HG02885 (cell line): Measurements from ENCODE around the gene EPN1.

Experiments used
- ATAC-seq: cut with Tn5 transposase; IDR thresholded peaks from one replicate; pipeline ENCODE4 v1.9.1; 2021; ENCODE audit warnings: mild to moderate bottlenecking; ENCODE audit not compliant: unreplicated experiment, poor library complexity

The EPN1 gene

GRCh38 chr19:55645512-55645881, 29.5 kb upstream of the EPN1 start:
- ATAC-seq: no peak

DNA sequence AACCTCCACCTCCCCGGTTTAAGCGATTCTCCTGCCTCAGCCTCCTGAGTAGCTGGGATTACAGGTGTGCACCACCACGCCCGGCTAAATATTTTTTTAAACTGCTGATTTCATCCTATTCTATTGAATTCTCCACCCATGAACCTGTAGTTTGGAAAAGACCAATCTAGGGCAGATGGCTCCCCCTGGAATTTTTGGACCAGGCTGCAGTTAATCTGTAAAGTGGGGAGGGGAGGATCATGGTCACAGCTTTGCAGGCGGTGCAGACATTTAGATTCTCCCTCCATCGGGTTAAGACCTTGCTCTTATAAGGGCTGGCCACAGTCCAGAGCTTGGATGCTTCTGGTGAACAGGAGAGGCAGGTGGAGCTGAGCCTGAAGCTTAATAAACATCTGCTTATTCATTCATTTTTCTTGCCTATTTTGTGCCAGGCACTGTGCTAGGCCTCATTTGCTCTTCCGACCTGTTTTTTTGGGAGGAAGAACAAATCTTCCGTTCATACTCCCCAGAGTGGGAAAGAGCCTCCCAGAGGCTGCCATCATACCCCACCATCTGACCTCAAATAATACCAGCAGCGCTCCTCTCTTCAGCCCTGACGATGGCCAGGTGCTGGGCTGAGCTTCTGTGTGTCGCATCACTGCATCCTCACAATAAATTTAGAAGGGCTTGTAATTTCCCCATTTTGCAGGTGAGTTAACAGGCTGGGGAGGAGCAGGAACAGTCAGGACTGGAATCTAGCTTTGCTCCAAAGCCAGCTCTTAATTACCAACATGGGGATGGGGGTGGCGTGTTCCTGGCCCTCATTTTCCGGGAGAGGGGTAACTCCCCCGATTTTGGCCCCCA, 27.9 kb upstream of the EPN1 start:
- ATAC-seq: no peak

DNA sequence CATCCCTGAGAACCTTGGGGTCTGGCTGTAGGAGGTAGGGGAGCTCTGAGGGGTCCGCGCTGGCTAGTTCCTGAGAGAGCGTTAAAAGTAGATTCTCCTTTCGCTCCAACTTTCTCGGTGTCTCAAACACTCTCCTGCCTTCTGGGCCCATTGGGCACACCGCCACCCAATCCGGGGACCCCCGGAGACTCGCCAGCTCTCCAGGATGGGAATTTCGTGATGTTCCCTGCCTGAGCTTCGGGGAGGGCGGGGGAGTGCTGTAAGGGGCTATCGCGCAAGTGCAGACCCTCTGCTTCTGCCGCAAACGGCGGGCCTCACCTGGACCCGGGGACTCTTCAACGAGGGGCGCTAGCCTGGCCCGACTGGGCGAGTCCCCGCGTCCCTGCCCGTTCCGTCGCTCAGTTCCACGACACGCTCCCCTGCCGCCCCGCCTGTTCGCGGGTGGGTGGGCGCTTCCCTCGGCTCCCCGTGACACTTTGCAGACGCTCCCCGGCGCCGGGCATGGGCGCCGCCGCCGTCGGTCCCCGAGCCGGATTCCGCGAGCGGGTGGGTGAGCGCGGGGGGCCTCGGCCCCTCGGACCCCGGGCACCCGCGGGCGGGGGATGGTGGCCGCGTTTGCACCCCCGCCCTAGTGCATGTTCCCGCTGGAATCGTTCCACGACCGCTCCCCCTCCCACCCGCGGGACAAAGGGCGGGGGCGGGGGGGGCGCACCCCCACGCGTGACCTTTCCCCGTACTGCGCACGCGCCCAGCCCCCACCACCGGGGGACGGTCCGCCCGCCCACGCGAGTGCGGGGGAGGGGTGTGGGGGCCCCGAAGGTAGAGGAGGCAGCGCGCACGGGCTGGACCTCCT, 27.1 kb upstream of the EPN1 start, which contains the start of gene CCDC106:
Gene CCDC106 (plus strand): TSS at position 481 of the 853 bp plus-strand sequence. CDS start 835 bp downstream, outside the sequence.
- peak; percentile 35 for ATAC-seq

GRCh38 chr19:55648585-55649267, 26.3 kb upstream of the EPN1 start:
- ATAC-seq: no peak

DNA sequence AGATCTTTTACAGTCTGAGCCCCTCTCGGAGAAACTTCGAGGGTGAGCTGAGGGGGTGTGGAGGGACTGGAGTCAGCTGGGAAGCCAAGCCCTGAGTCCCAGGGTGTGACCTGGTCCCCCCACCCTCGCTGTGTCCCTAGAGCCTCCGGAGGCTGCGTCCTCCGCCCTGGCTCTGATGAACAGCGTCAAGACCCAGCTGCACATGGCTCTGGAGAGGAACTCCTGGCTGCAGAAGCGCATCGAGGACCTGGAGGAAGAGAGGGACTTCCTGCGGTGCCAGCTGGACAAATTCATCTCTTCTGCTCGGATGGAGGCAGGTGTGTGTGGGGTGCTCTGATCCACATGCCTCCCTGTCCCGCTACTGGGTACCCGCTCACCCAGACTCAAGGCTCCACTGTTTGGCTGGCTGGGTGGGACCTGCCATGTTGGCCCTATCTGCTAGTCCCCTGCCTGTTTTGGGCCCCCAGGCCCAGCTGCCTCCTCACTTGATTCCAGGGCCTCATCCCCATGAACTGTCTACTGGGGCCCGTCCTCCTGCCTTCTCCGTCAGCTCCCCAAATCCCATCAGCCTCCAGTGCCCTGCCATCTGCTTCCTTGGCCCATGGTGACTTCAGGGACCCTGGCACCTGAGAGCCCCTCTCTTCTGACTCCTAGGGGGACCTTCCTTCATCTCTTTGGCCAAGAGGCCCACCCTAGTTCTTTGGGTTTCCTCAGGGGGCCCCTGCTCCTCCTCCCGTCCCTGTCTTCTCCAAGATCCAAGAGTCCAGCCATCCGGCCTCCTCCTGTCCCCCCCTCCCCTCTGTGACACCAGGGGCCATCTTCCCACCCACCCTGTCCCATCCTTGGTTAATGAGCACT, 25.5 kb upstream of the EPN1 start:
- ATAC-seq: no peak

DNA sequence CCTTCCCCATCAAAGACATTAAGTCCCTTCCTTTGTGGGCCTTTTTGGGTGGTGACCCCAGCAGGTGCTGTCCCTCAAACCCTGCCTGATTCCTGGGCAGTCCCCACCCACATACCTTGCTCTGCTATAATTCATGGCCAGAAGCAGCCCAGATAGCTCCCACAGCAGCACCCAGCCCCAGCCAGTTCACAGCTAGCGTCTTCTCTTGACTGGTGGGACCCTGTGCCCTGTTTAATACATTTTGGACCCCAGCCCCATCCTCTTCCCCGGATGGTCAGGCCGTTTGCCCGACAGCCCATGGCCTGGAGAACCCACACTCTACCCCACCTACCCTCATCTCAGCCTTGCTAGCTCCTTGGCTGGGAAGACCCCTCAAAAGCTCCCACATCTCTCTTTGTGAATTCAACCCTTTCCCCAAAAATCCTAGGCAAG, 24.9 kb upstream of the EPN1 start:
- ATAC-seq: no peak

GRCh38 chr19:55650602-55651230, 24.3 kb upstream of the EPN1 start:
- ATAC-seq: no peak

GRCh38 chr19:55651236-55651635, 23.8 kb upstream of the EPN1 start:
- ATAC-seq: no peak

- ATAC-seq: no peak
Observed at GRCh38 chr19:55652311-55653128, 22.5 kb upstream of the EPN1 start.

GRCh38 chr19:55653651-55654322, 21.2 kb upstream of the EPN1 start:
- ATAC-seq: peak; percentile 51

GRCh38 chr19:55654323-55654867, 20.6 kb upstream of the EPN1 start:
- ATAC-seq: peak; percentile 63

GRCh38 chr19:55654868-55655647, 20.0 kb upstream of the EPN1 start, which contains the start of gene U2AF2:
Gene U2AF2, plus strand, starts transcription at chr19:55655035. Its CDS starts 70 bp downstream, at chr19:55655105.
- ATAC-seq: peak; percentile 43

DNA sequence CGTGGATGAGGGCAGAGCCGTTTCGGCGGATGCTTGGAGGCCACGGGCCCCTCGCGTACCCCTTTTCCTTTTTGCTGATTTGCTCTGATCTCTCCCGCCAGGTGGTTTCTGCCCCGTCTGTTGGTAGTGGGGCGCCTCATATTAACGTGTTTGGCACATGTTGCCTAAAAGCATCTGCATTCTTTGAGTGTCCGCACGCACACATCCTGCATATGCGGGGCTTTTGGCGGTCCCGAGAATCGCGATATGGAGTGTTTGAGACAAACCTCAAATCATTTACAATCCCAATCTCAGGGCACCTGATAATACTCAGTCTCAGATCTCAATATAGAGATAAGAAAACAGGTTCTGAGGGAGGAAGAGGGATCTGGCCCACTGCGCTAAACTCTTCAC, 19.4 kb upstream of the EPN1 start:
- no peak for ATAC-seq

GRCh38 chr19:55656552-55656951, 18.5 kb upstream of the EPN1 start:
- ATAC-seq: no peak

GRCh38 chr19:55656988-55657747, 17.9 kb upstream of the EPN1 start:
- no peak for ATAC-seq

DNA sequence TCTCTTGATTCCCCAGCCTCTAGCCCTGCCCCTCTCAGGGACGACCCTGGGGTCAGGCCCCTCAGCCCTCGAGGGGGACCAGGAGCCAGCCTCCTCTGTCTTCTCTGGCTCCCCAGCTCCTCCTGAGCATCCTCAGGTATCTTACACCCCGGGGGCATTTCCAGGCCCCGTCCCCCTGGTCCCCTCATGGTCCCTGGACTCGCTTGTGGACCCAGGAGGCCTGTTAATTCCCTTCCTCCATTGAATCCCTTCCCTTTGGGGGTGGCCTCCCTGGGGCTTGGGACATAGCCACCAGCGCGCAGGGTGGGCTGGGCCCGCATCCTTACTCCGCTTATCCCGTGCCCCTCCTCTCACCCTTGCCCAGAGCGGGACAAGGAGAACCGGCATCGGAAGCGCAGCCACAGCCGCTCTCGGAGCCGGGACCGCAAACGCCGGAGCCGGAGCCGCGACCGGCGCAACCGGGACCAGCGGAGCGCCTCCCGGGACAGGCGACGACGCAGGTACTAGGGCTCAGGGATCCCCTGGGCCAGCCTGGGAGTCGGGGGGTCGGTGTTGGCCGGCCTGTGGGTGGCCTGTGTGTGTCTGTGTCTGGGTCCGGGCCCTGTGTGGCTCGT, 16.1 kb upstream of the EPN1 start:
- no peak for ATAC-seq
